NCI-H2081 (cell line): Measurements from ENCODE around the gene MAGI2.
A peak's percentile ranks its signal among the peaks of the same experiment; 100 is the strongest.

Experiments
- DNase-seq, 2 experiments: peaks; one replicate each; lab custom pipeline; 2025; lab: John Stamatoyannopoulos, UW

Gene MAGI2

GRCh38 chr7:79376299-79377025, 77.0 kb downstream of the MAGI2 start:
- DNase-seq = no peak

- DNase-seq = no peak
Measured at GRCh38 chr7:79361214-79361613, 92.3 kb downstream of the MAGI2 start.

DNA sequence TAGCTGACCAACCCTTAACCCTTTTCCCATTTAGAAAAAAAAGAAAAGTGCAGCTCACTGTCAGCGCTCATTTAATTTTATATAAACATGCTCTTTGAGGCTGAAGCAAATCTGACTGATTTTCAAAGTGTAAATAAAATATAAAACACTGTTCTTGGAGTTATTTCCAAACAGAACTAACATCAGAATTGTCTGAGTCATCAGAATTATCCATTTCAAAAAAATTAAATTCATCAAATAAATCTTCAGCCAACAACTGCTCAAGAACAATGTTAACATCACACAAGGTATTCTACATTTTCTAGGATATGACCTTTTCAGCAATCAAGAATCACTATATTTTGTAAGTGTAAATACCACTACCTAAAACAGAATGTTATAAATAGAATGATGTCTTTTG, 93.6 kb downstream of the MAGI2 start:
- DNase-seq = no peak

- DNase-seq = no peak
Measured at GRCh38 chr7:79357101-79357500, 96.4 kb downstream of the MAGI2 start.

DNA sequence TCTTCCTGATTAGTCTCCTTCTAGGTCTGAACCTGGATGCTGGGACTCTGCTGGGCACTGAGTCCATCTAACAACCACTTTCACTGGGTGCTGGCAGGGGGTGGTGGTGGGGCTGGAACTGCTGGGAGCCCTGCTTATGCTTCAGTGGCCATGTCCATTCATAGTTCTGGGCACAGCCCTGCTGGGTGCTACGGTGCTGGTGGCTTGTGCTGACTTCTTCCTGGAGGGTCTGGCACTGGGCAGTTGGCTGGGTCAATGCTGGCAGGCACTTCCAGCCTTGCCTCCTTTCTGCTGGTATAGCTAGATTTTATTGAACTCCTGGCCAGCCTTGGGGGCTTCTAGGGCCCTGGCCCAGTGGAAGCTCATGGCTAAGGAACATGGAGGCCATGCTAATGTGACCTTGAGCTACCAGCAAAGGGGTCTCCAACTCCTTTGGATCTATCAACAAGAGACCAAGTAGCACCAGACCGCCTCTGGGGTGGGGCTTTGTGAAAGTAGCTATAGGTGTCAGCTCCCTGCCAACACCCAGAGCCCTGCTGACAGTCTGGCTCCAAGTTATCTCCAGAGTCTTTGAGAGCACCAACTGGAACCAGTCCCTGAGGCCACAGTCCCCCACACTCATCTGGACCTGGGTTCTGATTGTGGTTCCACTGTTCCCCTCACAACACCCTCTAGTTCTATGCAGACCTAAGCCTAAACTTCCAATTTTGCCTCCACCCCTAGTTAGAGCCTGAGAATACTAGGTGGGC, 99.6 kb downstream of the MAGI2 start:
- DNase-seq = no peak

- no peak for DNase-seq
Measured at GRCh38 chr7:79352323-79352722, 101.1 kb downstream of the MAGI2 start.

GRCh38 chr7:79347351-79347750, 106.1 kb downstream of the MAGI2 start:
- DNase-seq = no peak

- no peak for DNase-seq
Measured at GRCh38 chr7:79341902-79342301, 111.6 kb downstream of the MAGI2 start.

- DNase-seq = no peak
Measured at GRCh38 chr7:79340212-79340611, 113.3 kb downstream of the MAGI2 start.

GRCh38 chr7:79339208-79339925, 114.1 kb downstream of the MAGI2 start:
- DNase-seq = no peak

DNA sequence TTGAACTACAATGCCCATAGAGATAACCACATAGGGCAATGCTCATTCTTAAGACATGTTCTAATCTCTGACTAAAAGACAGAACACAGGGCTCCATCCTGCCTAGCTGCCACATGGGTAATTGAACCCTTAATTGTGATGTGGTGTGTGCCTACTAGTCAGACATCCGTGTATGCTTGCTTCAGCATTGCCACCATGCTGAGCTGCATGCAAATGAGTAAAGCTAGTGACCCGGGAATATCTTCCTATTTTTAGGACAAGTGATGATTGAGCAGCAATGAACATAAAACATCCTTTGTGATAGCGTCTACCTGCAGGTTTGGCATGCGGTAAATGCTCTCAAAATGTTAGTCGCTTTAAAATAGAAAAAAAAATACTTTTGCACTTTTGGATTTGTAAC, 115.8 kb downstream of the MAGI2 start:
- no peak for DNase-seq

DNA sequence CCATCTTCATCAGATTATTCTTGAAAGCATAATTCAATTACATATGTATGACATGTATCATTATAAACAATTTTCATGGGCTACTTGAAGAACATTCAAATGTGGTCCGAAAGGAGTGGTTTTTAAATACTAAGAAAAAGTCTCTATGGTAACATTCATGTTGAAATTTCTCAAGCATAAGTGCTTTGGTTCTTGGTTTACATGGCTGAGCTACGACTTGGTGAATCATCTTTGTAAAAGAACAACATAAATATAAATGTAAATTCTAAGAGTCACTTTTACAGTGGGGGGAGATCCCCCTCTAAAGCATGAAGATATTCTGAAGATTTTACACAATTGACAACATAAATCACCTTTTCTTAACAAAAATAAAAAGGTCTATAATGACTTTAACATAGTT, 118.6 kb downstream of the MAGI2 start:
- no peak for DNase-seq

DNA sequence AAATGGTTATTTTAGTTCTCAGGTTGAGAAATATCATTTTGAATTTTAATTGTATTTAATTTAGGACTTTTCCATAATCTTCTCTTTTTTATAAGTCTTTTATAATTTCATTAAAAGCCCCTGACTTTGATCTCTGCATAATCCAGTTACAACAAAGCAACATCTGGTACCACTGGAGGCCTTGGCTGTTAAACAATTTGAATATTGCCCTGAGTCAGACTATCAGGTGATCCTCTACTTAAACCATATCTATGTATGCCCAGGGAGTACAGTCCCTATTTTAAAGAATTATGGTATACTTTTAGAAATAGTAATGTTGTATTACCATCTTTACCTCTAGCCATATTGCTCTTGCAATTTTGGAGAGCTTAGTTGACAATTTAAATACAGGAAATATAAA, 119.1 kb downstream of the MAGI2 start:
- DNase-seq = no peak

GRCh38 chr7:79332091-79332490, 121.4 kb downstream of the MAGI2 start:
- DNase-seq = no peak

DNA sequence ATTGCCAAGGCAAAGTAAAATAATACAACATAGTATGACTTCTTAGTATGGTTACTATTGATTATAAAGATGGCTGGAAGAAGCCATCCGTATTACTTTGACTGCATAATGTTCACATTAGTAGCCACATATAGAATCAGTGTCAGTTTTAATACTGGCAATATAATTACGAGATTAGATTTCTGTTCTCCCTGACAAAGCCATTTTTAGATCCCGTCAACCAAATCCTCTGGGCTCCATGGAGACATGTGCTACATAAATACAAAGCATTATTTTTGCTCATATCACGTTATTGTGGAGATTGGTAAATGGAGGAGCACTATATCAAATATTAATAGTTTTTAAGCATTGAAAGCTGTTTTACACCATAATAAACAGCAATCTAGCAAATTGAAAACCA, 124.0 kb downstream of the MAGI2 start:
- DNase-seq = no peak

DNA sequence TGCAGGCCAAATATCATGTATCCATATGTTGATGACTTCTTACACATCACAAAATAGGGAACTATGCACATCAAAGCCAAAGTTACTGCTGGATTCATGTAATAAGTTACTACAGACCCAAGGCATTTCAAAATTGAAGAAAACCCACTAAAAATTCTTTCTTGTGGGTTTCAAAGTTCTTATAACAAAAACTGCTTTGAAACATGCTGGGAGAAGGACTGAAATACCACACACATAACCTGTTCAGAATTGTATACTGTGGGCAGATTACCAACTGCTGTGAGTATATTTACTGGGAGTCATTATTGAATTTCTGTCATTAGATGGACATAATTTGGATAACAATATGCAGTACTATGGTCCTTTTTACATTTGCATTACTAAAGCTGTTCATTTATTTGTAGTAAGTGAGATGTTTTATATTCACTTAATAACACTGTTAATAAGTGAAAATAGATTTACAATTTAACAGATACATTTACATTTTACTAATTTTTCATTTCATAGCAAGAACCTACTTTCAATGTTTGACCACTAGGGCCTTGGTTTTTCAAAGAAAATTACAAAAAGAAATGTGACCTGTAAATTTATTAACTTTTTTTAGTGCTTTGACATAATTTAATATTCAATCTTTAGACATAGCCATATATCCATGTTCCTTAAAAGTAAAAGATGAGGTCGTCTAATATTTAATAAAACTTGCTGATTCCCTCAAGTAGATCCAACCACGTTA, 132.6 kb downstream of the MAGI2 start:
- no peak for DNase-seq

DNA sequence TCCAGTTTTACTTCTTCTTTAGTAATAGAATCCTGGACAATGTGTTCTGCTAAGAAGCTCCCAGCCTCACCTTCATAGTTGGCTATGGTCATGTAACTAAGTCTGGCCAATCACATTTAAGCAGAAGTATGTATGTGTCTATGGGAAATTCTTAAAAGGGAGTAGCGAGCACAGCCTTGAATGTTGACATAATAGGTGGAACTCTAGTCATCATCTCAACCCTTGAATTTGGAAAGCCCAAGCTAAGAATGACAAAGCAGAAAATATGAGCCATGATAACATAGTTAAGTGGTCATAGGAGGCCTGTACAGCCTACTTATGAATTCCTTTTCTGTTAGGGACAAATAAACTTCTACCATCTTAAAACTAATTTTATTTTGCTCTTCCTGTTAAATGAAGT, 134.1 kb downstream of the MAGI2 start:
- no peak for DNase-seq

- DNase-seq = peak in 1 of 2 experiments; percentile 44
Measured at GRCh38 chr7:79317728-79318127, 135.7 kb downstream of the MAGI2 start.

GRCh38 chr7:79312022-79312421, 141.4 kb downstream of the MAGI2 start:
- DNase-seq = no peak

DNA sequence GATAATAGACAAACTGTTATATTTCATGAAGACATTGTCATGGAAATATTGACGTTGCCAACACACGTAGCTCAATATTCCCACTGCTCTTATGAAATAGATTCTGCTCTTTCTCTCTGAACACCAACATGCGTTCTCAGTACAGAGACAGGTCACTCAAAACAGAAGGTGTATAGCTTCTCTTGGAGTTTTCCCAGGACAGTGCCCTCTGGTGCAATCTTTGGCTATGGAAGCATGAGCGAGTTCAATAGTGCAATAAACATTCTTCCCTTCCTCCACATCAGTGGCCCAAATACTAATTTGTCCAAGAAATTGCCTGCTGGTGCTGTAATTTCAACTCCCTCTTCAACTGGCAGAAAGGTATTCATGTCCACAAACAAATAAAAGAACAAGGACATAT, 145.3 kb downstream of the MAGI2 start:
- no peak for DNase-seq

DNA sequence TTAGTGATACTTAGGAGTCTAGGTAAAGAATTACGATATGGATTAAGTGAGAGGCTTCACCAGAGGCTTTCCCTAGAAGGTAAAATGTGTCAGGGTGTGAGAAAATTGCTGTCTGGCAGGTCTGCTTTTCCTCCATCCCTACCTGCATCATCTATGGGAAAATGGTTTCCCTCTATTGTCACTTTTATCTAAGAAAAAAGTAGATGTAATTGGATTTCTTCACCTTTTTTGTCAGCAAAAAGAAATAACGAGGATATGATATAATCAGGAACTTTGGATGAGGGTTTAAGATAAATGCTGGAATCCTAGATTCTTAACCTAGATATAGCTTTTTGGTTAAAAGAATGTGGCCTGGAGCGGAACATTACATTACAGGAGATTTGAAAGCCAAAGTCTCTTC, 146.1 kb downstream of the MAGI2 start:
- no peak for DNase-seq

GRCh38 chr7:79304711-79305110, 148.8 kb downstream of the MAGI2 start:
- DNase-seq = no peak
